IMR-90 (cell line): ENCODE measurements around the gene VPS35L. TPM values are rescaled to one million over a fixed set of nuclear protein-coding genes. Genes with fewer than 3 reads are reported as not detected.

Experiments used
- ATAC-seq: fragments of 200-7000 bp; cut with Tn5 transposase; 2 replicates; pipeline ENCODE4 v1.9.1; 2020; ENCODE audit warnings: low read depth, mild to moderate bottlenecking, moderate library complexity
- BruUV-seq: library from RNA; stranded (reverse); fragments of 400-500 nt; replicated peaks from 2 replicates; lab custom pipeline; 2021; lab: Mats Ljungman, UMichigan
- CTCF ChIA-PET: fragments of 300-600 bp; formaldehyde crosslinking; extraction: SDS; loops from one replicate; lab custom pipeline; 2021; ENCODE audit warnings: antibody characterized with exemption; lab: Yijun Ruan, JAX
- POLR2A ChIA-PET: fragments of 300-600 bp; sonication (Branson Sonifier 250); formaldehyde crosslinking; loops from one replicate; lab custom pipeline; 2022; ENCODE audit warnings: antibody characterized with exemption; ENCODE audit not compliant: unreplicated experiment; lab: Charles Lee
- DNase-seq: peaks from one replicate; pipeline ENCODE4 v3.0.0; 2013
- H2AFZ ChIP-seq: replicated peaks from 2 replicates; pipeline ENCODE3; 2013; ENCODE audit warnings: low read length, mild to moderate bottlenecking; ENCODE audit not compliant: poor library complexity
- H2AK5ac ChIP-seq: 2 replicates; pipeline ENCODE4 v1.6.1; 2013; ENCODE audit warnings: low read depth, low read length, inconsistent platforms
- H2AK9ac ChIP-seq: replicated peaks from 2 replicates; pipeline ENCODE3; 2013; ENCODE audit warnings: mild to moderate bottlenecking, low read depth, low read length, moderate library complexity; ENCODE audit not compliant: poor library complexity
- H2BK120ac ChIP-seq: 2 replicates; pipeline ENCODE4 v1.6.1; 2013; ENCODE audit warnings: low read depth, low read length, inconsistent platforms
- H2BK15ac ChIP-seq: 3 replicates; pipeline ENCODE4 v1.6.1; 2013; ENCODE audit warnings: low read depth, low read length, inconsistent platforms
- H2BK20ac ChIP-seq: 2 replicates; pipeline ENCODE4 v1.6.1; 2013; ENCODE audit warnings: low read depth, mild to moderate bottlenecking, inconsistent platforms, low read length, moderate library complexity
- H2BK5ac ChIP-seq: 2 replicates; pipeline ENCODE4 v1.6.1; 2013; ENCODE audit warnings: mild to moderate bottlenecking, low read depth, low read length, inconsistent platforms; ENCODE audit not compliant: poor library complexity, severe bottlenecking
- H3K14ac ChIP-seq: replicated peaks from 2 replicates; pipeline ENCODE4 v1.6.1; 2013; ENCODE audit warnings: low read depth, low read length, inconsistent platforms
- H3K18ac ChIP-seq: 2 replicates; pipeline ENCODE4 v1.6.1; 2013; ENCODE audit warnings: low read depth, low read length, control low read depth
- H3K23ac ChIP-seq: 2 replicates; pipeline ENCODE4 v1.6.1; 2013; ENCODE audit warnings: low read depth, low read length, inconsistent platforms
- H3K27ac ChIP-seq: 2 replicates; pipeline ENCODE4 v1.5.1; 2013; ENCODE audit warnings: mild to moderate bottlenecking, control low read depth, low read length; ENCODE audit not compliant: insufficient read depth
- H3K27me3 ChIP-seq: 2 replicates; pipeline ENCODE4 v1.6.1; 2013; ENCODE audit warnings: low read length; ENCODE audit not compliant: control insufficient read depth, insufficient read depth
- H3K36me3 ChIP-seq: 2 replicates; pipeline ENCODE4 v1.6.1; 2013; ENCODE audit warnings: low read length, mixed read lengths; ENCODE audit not compliant: control insufficient read depth, insufficient read depth
- H3K4ac ChIP-seq: 2 replicates; pipeline ENCODE4 v1.6.1; 2013; ENCODE audit warnings: low read depth, low read length, inconsistent platforms
- H3K4me1 ChIP-seq: 2 replicates; pipeline ENCODE4 v1.6.1; 2013; ENCODE audit warnings: low read length, mixed read lengths; ENCODE audit not compliant: control insufficient read depth, insufficient read depth
- H3K4me2 ChIP-seq: 2 replicates; pipeline ENCODE4 v1.6.1; 2013; ENCODE audit warnings: low read depth, mild to moderate bottlenecking, control low read depth, low read length, moderate library complexity
- H3K4me3 ChIP-seq: 2 replicates; pipeline ENCODE4 v1.5.1; 2013; ENCODE audit warnings: low read depth, mild to moderate bottlenecking, control low read depth, low read length, moderate library complexity; ENCODE audit not compliant: insufficient read depth
- H3K56ac ChIP-seq: 2 replicates; pipeline ENCODE4 v1.6.1; 2013; ENCODE audit warnings: low read length, inconsistent platforms; ENCODE audit not compliant: insufficient read depth; ENCODE audit errors: extremely low read depth
- H3K79me1 ChIP-seq, 2 experiments: 2 replicates each; pipeline ENCODE4 v1.6.1; 2013; ENCODE audit warnings: low read length in 2 of 2, inconsistent platforms in 1 of 2, low read depth in 1 of 2
- H3K9ac ChIP-seq: 2 replicates; pipeline ENCODE4 v1.6.1; 2013; ENCODE audit warnings: low read depth, low read length, control low read depth
- H3K9me1 ChIP-seq: 2 replicates; pipeline ENCODE4 v1.6.1; 2013; ENCODE audit warnings: low read length, inconsistent platforms; ENCODE audit not compliant: insufficient read depth
- H3K9me3 ChIP-seq: 2 replicates; pipeline ENCODE4 v1.6.1; 2013; ENCODE audit warnings: low read length; ENCODE audit not compliant: control insufficient read depth, insufficient read depth
- H4K20me1 ChIP-seq: 2 replicates; pipeline ENCODE4 v1.6.1; 2013; ENCODE audit warnings: low read length, inconsistent platforms; ENCODE audit not compliant: insufficient read depth
- H4K5ac ChIP-seq: 2 replicates; pipeline ENCODE4 v1.6.1; 2013; ENCODE audit warnings: mild to moderate bottlenecking, low read depth, low read length, control low read depth
- H4K8ac ChIP-seq, 2 experiments: 2 replicates each; pipeline ENCODE4 v1.6.1; 2013; ENCODE audit warnings: low read depth in 2 of 2, low read length in 2 of 2, control low read depth in 1 of 2, inconsistent platforms in 1 of 2
- H4K91ac ChIP-seq: 2 replicates; pipeline ENCODE4 v1.6.1; 2013; ENCODE audit warnings: low read depth, low read length, inconsistent platforms; ENCODE audit not compliant: insufficient read depth
- MXI1 ChIP-seq: IDR thresholded peaks from 2 replicates; pipeline ENCODE4 v1.6.1; 2012; ENCODE audit warnings: low read depth, mild to moderate bottlenecking, low read length, moderate library complexity, borderline replicate concordance
- POLR2A ChIP-seq: IDR thresholded peaks from 2 replicates; pipeline ENCODE4 v1.6.1; 2012; ENCODE audit warnings: mild to moderate bottlenecking, low read depth, low read length
- RFX5 ChIP-seq: IDR thresholded peaks from 2 replicates; pipeline ENCODE4 v1.8.0; 2012; ENCODE audit warnings: low read depth, mild to moderate bottlenecking, low read length, moderate library complexity
- WGBS, 2 experiments: methylation state at CpG; one replicate each; pipeline versions ENCODE4 v1.1.5 to v1.1.7; 2013; ENCODE audit warnings: missing lambda C conversion rate in 2 of 2; ENCODE audit not compliant: insufficient read length in 1 of 2; ENCODE audit errors: extremely low coverage in 2 of 2; 5-methylcytosine and 5-hydroxymethylcytosine counted together
- dilution Hi-C: fragments of 300-500 bp; cut with HindIII; formaldehyde crosslinking; loops from one replicate; pipeline ENCODE4 v1.14.3; 2018; ENCODE audit warnings: low sequenced_read_pairs; ENCODE audit not compliant: unreplicated experiment
- in situ Hi-C: fragments of 300-500 bp; cut with MboI; formaldehyde crosslinking; loops from 3 replicates; pipeline ENCODE4 v1.14.3; 2019; ENCODE audit warnings: low sequenced_read_pairs, inconsistent platforms, mixed read lengths
- intact Hi-C: fragments of 100-400 bp; cut with micrococcal nuclease; formaldehyde crosslinking; loops from 2 replicates; pipeline ENCODE4 v1.10.0; 2022
- polyA plus RNA-seq, 3 experiments: library from polyadenylated mRNA; depleted of rRNA; stranded (reverse); fragments of >200 nt; gene quantifications; 2 replicates each; pipeline ENCODE4 v1.2.3, GENCODE V29; 2012; ENCODE audit warnings: low replicate concordance in 1 of 3
- total RNA-seq: library from RNA; depleted of rRNA; stranded (reverse); fragments of >200 nt; gene quantifications from 2 replicates; pipeline ENCODE4 v1.2.3, GENCODE V29; 2012

VPS35L gene
- total and polyA plus RNA-seq, 2 of the 4 experiments (the other 2 are of a cell fraction): 28.0 to 40.1 TPM

DNA sequence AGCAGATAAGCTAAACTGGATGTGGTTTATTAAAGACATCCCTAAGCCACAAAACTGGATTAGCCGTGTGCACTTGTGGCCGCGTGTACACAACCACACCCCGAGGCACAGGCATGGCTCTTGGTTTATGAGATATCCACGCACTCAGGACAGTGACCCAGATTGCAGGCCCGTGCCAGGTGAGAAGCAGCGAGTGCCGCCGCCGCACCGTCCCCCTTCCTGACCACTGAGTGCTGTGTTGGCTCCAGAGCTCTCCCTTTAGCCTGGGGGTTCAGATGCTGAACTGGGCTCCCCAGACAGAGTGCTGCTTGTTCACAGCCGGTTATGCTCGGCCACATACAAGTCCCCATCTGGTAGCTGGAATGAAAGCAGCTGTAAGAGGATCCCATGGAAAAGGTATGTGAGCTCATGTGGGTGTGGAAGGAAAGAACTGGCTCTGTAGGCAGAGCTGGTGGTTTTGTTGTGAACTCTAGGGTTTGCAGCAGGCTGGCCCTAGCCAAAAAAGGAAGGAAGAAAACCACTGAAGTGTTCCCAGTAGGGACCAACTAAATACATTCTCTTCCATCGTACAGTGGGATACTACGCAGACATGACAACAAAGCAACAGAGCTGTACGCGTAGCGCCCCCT lies 133.0 kb downstream of the VPS35L start:
- no peaks in the 10 kb centered on the region for H3K4me1 ChIP-seq
- peaks cover 3 to 11% of the 10 kb centered on the region in 2 experiments; a peak in 2 of 4 replicates for H3K79me1 ChIP-seq
- H2BK15ac ChIP-seq: no peak overlapping the region
- WGBS, 2 experiments: 93% methylated on average over 6 of the region's 18 CpGs; no CpG with 5 or more reads in 1 of the 2 experiments
- H3K23ac ChIP-seq: no peak overlapping the region
- H3K9ac ChIP-seq: no peak overlapping the region
- ChIA-PET CTCF (interaction anchor here (0.6 kb wide), 1 partner anchor 7 kb away, joined by 3 read pairs; no protein-coding TSS in a partner anchor), POLR2A (no interaction called here)
- no peak overlapping the region for H2AK5ac ChIP-seq
- H4K91ac ChIP-seq: no peak overlapping the region
- DNase-seq (no peak), ATAC-seq (no peak)
- no peak overlapping the region for H3K18ac ChIP-seq
- in situ Hi-C loops (no loop called here), intact Hi-C loops (no loop called here), dilution Hi-C loops (no loop called here)
- H4K8ac ChIP-seq: no peak overlapping the region
- no peaks in the 10 kb centered on the region for H3K27me3 ChIP-seq
- H2BK120ac ChIP-seq: no peak overlapping the region
- H3K9me3 ChIP-seq: no peaks in the 10 kb centered on the region
- peaks cover 10% of the 10 kb centered on the region; the same call in 1 of the 2 replicates for H3K9me1 ChIP-seq
- no peak overlapping the region for H3K4me3 ChIP-seq
- no peak overlapping the region for H3K4me2 ChIP-seq
- TF ChIP-seq POLR2A (no peak), MXI1 (no peak), RFX5 (no peak)
- H3K4ac ChIP-seq: no peak overlapping the region
- H4K5ac ChIP-seq: no peak overlapping the region
- no TSS peak for BruUV-seq
- peaks cover 48% of the 10 kb centered on the region for H3K36me3 ChIP-seq
- H3K56ac ChIP-seq: no peak overlapping the region
- H2BK5ac ChIP-seq: no peak overlapping the region
- no peak overlapping the region for H2AFZ ChIP-seq
- H3K14ac ChIP-seq: no peak overlapping the region
- no peaks in the 10 kb centered on the region for H4K20me1 ChIP-seq
- H3K27ac ChIP-seq: no peak overlapping the region
- no peak overlapping the region for H2AK9ac ChIP-seq
- H2BK20ac ChIP-seq: no peak overlapping the region
